ENCODE data around the gene ISOC1.

- TF ChIP-seq, protein P1, sequence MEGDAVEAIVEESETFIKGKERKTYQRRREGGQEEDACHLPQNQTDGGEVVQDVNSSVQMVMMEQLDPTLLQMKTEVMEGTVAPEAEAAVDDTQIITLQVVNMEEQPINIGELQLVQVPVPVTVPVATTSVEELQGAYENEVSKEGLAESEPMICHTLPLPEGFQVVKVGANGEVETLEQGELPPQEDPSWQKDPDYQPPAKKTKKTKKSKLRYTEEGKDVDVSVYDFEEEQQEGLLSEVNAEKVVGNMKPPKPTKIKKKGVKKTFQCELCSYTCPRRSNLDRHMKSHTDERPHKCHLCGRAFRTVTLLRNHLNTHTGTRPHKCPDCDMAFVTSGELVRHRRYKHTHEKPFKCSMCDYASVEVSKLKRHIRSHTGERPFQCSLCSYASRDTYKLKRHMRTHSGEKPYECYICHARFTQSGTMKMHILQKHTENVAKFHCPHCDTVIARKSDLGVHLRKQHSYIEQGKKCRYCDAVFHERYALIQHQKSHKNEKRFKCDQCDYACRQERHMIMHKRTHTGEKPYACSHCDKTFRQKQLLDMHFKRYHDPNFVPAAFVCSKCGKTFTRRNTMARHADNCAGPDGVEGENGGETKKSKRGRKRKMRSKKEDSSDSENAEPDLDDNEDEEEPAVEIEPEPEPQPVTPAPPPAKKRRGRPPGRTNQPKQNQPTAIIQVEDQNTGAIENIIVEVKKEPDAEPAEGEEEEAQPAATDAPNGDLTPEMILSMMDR (IDR thresholded peaks at IDR 0.05): no peak
- no peak for TF ChIP-seq POLR2A (IDR thresholded peaks at IDR 0.05)
These were observed 67.3 kb downstream of the ISOC1 start for GRCh38 chr5:129161830-129162229.
